ENCODE data around the gene POGZ.

Gene POGZ

DNA sequence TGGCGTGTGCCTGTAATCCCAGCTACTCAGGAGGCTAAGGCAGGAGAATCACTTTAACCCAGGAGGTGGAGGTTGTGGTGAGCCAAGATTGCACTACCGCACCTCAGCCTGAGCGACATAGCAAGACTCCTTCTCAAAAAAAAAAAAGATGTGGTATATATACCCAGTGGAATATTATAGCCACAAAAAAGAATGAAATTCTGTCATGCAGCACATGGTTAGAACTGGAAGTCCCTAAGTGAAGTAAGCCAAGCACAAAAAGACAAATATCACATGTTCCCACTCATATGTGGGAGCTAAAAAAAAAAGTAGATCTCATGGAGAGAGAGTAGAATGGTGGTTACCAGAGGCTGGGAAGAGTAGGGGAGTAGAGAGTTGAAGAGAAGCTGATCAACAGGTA lies 41.2 kb downstream of the POGZ start:
- TF ChIP-seq, protein P1, sequence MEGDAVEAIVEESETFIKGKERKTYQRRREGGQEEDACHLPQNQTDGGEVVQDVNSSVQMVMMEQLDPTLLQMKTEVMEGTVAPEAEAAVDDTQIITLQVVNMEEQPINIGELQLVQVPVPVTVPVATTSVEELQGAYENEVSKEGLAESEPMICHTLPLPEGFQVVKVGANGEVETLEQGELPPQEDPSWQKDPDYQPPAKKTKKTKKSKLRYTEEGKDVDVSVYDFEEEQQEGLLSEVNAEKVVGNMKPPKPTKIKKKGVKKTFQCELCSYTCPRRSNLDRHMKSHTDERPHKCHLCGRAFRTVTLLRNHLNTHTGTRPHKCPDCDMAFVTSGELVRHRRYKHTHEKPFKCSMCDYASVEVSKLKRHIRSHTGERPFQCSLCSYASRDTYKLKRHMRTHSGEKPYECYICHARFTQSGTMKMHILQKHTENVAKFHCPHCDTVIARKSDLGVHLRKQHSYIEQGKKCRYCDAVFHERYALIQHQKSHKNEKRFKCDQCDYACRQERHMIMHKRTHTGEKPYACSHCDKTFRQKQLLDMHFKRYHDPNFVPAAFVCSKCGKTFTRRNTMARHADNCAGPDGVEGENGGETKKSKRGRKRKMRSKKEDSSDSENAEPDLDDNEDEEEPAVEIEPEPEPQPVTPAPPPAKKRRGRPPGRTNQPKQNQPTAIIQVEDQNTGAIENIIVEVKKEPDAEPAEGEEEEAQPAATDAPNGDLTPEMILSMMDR (IDR thresholded peaks at IDR 0.05; ENCODE audit: extremely low read depth, missing control alignments) = no peak
- no peak for DNase-seq (ENCODE audit: low spot score)

DNA sequence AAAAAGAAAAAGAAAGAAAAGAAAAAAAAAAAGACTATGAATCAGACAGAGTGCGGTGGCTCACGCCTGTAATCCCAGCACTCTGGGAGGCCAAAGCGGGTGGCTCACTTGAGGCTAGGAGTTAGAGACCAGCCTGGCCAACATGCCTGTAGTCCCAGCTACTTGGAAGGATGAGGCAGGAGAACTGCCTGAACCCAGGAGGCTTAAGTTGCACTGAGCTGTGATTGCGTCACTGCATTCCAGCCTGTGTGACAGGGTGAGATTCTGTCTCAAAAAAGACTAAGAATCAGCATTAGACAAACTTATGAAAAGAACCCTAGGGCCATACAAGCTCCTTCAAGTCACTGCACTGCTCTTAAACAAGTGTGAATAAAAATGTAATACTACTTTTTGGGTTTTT lies 43.1 kb downstream of the POGZ start:
- DNase-seq (ENCODE audit: low spot score) = no peak
- TF ChIP-seq, protein P1 (IDR thresholded peaks at IDR 0.05; ENCODE audit: extremely low read depth, missing control alignments) = no peak

DNA sequence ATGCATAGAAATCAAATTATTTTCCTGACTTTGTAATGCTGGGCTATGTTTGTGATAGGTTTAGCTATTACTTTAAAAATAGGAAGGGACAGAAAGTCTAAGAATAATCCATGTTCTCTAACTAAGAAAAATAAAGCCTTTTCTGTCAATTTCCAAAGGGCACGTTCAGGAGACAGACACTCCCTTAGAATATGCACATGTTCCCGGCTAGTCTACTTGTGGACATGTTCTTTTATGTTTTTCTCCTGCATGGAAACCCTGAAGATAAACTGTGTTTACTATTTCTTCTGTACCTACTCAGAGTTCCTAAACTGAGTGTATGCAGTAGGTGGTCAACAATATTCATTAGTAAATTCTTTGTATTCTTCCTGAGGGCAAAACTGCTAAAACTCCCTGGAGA lies 47.4 kb downstream of the POGZ start:
- no peak for DNase-seq (ENCODE audit: low spot score)
- TF ChIP-seq, protein P1 (IDR thresholded peaks at IDR 0.05; ENCODE audit: extremely low read depth, missing control alignments) = no peak

DNA sequence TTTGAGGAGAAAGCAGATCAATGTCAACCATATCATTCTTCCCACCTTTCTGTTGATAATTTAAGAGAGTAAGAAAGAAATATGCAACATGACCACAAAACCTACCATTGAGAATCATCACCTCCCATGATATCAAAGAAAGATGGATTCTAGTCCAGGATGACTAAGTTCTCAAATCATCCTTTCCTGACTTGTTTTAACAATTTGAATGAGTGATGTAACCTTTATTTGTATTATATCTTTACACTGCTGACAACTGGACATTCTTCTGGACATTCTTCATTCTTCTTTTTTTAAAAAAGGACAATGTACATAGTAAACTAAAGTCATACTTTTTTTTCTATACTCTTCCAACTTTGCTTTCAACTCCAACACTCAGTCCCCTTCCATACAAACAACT lies 50.4 kb downstream of the POGZ start:
- no peak for DNase-seq (ENCODE audit: low spot score)
- TF ChIP-seq, protein P1 (IDR thresholded peaks at IDR 0.05; ENCODE audit: extremely low read depth, missing control alignments) = no peak

DNA sequence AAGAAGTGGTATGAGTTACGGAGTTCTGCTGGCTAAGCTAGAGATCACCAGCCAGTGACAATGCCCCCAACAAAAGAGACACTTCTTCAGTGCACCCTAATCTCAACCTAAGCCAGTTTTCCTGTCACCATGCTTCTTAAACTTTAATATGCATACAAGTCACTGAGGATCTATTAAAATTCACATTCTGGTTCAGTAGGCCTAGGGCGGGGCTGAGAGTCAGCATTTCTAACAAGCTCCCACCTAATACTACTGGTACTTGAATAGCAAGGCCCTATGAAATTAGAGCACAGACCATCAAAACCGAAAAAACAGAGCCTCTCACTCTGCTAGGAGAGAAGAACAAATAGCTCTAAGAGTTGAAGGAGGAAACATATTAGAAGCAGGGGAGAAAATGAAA lies 52.0 kb downstream of the POGZ start:
- no peak for DNase-seq (ENCODE audit: low spot score)
- TF ChIP-seq, protein P1 (IDR thresholded peaks at IDR 0.05; ENCODE audit: extremely low read depth, missing control alignments) = no peak

DNA sequence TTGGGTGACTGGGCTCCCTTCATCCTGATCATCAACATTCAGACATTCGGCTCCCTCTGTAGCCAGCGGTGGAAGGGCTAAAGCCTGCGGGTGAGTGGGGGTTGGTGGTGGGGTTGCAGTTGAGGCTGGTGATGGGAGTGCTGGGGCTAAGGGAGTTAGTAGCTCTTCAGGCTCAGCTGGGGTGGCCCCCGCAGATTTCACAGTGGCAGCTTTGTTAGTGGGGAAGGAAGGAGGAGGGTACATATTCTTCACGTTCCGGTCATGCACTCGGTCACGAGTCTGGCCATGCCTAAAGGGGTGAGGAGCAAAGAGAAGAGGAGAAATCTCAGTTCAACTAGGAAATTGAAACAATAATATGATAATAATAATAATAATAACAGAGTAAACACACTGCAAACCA lies 53.1 kb downstream of the POGZ start:
- DNase-seq (ENCODE audit: low spot score) = no peak

DNA sequence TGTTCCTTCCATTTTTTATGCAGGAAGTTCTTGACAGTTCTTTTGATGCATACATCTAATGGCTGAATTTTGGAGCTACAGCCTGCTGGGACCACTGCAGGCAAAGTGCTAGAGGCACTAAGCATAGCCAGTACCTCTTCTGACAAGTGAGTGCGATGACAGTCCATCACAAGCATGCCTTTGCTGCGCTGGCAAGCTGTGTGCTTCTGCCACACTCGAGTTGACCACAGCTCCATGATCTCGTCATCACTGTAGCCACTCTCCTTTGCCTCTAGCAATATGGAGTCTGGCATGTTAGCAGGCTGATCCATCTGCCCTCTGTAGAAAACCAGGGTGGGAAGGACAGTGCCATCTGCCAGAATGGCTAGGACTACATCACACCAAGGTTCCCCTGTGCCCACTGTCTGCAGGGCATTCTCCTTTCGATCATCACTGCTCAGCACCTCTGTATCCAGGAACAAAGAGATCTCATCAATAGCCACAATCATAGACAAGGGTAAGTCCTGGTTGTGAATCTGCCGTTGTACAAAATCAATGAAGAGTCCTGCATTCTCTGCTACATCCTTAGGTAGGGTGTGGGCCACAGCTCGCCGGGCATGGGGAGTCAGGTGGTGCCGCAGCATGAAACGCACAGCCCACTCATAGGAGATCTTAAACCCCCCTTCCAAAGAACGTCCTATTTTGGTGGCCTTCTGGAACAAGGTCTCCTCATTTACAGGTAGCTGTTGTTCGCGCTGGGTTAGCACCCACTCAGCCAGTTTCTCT lies 53.9 kb downstream of the POGZ start:
- no peak for DNase-seq (ENCODE audit: low spot score)
- TF ChIP-seq, protein P1 (IDR thresholded peaks at IDR 0.05; ENCODE audit: extremely low read depth, missing control alignments) = no peak

More for the DNA sequence above, 53.1 kb downstream of the POGZ start:
- TF ChIP-seq, protein P1 (IDR thresholded peaks at IDR 0.05; ENCODE audit: extremely low read depth, missing control alignments) = no peak

Data from GM20000 (cell line).